Esophagus squamous epithelium (tissue), 4 donors: Measurements from ENCODE around the gene TMEM129.

ENCODE experiments used
- POLR2A ChIP-seq, 4 donors: fragments of 450-650 bp; IDR thresholded peaks; one replicate each; pipeline ENCODE4 v1.6.1; 2017; ENCODE audit warnings: antibody characterized with exemption in 4 of 4, mild to moderate bottlenecking in 4 of 4, moderate library complexity in 3 of 4
- TF ChIP-seq, protein P1 (sequence below), 6 experiments: fragments of 450-650 bp in 4 of 6; fragments of 200-600 bp in 2 of 6; sonication (generic) in 2 of 6; IDR thresholded peaks; one replicate each; pipeline ENCODE4 v1.5.1; 2016 to 2019; ENCODE audit warnings: antibody characterized with exemption in 6 of 6, mild to moderate bottlenecking in 4 of 6, moderate library complexity in 4 of 6

DNA sequence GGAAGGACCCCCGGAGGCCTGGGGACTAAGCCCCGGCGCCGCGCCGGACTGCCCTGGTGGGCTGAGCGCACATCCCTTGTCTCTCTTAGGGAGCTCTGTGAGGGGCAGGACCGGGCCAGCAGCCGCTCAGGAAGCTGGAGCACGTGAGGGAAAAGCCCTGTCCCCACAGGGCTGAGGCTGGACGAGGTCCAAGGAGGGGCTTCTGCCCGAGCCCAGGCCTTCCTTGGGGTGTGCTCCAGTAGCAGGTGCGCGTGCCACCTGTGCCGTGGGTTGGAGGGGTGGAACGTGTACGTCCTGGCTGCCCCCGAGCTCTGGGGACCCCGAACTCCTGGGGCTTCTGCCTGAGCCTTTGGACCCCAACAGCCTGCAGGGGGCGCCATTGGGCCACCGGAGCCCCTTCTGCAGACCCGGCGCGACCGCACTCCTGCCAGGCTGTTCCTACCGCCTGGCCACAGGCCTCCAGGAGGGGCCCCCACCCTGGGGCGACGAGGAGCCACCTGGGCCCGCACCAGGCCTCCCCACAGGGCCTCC, 27.4 kb upstream of the TMEM129 start:
- TF ChIP-seq, protein P1, sequence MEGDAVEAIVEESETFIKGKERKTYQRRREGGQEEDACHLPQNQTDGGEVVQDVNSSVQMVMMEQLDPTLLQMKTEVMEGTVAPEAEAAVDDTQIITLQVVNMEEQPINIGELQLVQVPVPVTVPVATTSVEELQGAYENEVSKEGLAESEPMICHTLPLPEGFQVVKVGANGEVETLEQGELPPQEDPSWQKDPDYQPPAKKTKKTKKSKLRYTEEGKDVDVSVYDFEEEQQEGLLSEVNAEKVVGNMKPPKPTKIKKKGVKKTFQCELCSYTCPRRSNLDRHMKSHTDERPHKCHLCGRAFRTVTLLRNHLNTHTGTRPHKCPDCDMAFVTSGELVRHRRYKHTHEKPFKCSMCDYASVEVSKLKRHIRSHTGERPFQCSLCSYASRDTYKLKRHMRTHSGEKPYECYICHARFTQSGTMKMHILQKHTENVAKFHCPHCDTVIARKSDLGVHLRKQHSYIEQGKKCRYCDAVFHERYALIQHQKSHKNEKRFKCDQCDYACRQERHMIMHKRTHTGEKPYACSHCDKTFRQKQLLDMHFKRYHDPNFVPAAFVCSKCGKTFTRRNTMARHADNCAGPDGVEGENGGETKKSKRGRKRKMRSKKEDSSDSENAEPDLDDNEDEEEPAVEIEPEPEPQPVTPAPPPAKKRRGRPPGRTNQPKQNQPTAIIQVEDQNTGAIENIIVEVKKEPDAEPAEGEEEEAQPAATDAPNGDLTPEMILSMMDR (IDR thresholded peaks at IDR 0.05): peak; percentile 74 to 90 (median 81)
- no peak for TF ChIP-seq POLR2A (IDR thresholded peaks at IDR 0.05)
